ENCODE measurements around the gene GART.
"Not testable (repeated sequence)": the region's sequence is repeated elsewhere in the genome, so short reads cannot be mapped to it uniquely, and the experiment has no call there.

GART gene

DNA sequence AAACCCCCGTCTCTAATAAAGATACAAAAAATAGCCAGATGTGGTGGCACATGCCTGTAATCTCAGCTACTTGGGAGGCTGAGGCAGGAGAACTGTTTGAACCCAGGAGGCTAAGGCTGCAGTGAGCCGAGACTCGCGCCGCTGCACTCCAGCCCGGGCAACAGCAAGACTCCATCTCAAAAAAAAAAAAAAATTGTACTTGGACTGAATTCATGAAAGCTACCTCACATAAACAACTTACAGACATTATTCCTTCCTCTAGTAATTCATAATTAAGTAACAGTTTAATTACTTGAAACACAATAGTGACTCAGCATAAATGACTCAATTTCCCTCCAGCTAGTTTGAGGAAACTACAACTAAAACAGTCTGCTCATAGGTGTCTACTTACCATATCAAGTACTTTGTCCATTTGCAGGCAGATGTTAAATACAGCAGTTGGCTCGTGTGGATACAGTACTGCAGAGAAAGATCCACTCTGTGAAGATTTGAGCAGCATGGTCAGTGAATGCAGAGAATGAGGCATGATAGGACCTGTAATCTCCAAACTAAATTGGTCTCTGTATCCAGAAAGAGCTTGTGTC is 37.1 kb upstream of the GART start:
- Histone ChIP-seq H3K36me3 (peaks cover 91% of the 10 kb centered on the region), H3K27me3 (ENCODE audit: insufficient read depth, low read depth, severe bottlenecking) (no peaks in the 10 kb centered on the region), H3K27ac (no peak overlapping the region), H3K9me3 (ENCODE audit: severe bottlenecking) (no peaks in the 10 kb centered on the region), H3K4me3 (ENCODE audit: low read depth, low read length) (no peak overlapping the region)
- TF ChIP-seq, protein P1, sequence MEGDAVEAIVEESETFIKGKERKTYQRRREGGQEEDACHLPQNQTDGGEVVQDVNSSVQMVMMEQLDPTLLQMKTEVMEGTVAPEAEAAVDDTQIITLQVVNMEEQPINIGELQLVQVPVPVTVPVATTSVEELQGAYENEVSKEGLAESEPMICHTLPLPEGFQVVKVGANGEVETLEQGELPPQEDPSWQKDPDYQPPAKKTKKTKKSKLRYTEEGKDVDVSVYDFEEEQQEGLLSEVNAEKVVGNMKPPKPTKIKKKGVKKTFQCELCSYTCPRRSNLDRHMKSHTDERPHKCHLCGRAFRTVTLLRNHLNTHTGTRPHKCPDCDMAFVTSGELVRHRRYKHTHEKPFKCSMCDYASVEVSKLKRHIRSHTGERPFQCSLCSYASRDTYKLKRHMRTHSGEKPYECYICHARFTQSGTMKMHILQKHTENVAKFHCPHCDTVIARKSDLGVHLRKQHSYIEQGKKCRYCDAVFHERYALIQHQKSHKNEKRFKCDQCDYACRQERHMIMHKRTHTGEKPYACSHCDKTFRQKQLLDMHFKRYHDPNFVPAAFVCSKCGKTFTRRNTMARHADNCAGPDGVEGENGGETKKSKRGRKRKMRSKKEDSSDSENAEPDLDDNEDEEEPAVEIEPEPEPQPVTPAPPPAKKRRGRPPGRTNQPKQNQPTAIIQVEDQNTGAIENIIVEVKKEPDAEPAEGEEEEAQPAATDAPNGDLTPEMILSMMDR (IDR thresholded peaks at IDR 0.05; ENCODE audit: low read depth, low read length), result no peak
- no peak for DNase-seq

DNA sequence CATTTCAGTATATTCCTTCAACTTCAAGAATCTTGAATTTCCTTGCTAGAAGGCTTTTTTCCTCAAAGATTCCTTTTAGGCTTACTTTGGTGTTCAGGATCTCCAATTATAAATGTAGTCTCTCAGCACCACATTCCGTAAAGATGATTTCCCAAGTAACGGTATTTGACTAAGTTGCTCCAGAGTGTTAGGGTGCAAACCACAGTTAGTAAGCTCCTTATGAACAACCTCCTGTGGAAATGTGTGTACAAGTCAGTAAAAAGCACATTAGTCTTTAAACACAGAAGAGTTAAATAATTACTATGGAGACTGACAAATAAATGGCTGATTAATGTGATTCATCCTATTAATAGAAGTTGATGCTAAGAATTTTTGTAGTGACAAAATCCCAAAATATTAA is 36.3 kb upstream of the GART start:
- no peak for DNase-seq
- H3K36me3 ChIP-seq, result peaks cover 93% of the 10 kb centered on the region
- H3K9me3 ChIP-seq (ENCODE audit: severe bottlenecking), result no peaks in the 10 kb centered on the region
- H3K27me3 ChIP-seq (ENCODE audit: insufficient read depth, low read depth, severe bottlenecking), result no peaks in the 10 kb centered on the region
- no peak overlapping the region for H3K27ac ChIP-seq
- no peak overlapping the region for H3K4me3 ChIP-seq (ENCODE audit: low read depth, low read length)
- TF ChIP-seq, protein P1 (IDR thresholded peaks at IDR 0.05; ENCODE audit: low read depth, low read length), result no peak

DNA sequence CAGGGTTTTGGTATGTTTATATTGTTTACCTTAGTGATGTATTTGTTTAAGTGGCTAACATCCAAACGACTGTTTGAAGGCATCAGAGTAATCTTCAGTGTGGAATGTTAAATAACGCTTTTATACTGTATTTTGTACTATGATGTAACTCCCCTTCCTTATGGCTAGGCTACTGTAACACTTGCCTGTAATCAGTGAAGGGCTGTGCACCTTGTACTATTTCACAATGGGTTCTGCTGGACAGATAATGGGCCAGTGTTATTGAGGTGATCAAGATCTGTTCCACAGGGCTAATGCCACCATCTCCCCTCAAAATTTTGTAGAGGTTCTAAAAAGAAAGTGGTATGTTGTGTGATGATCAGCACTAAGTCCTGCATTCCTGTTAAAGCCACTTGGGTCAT is 34.8 kb upstream of the GART start:
- not testable (repeated sequence) for H3K4me3 ChIP-seq (ENCODE audit: low read depth, low read length); H3K9me3 ChIP-seq (ENCODE audit: severe bottlenecking); H3K27me3 ChIP-seq (ENCODE audit: insufficient read depth, low read depth, severe bottlenecking); DNase-seq; H3K27ac ChIP-seq
- H3K36me3 ChIP-seq, result peaks cover 93% of the 10 kb centered on the region

DNA sequence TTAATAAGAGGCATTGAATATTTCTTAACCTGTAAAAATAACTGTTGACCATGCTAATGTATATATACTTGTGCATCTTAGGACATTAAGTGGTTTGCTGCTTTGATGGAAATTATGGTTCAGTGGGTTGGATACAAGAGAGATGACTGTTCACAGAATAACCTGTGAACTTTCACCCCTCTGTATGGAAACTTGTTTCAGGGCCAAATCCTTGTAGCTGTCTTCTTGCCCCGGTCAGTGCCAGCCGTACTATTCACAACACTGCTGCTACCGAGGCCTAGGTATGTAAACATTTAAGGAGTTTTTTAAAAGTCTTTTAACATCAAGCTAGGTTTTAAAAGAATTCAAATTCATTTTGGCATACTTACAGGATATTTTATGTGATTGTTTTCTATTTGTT is 30.4 kb upstream of the GART start:
- no peaks in the 10 kb centered on the region for H3K9me3 ChIP-seq (ENCODE audit: severe bottlenecking)
- no peak overlapping the region for H3K4me3 ChIP-seq (ENCODE audit: low read depth, low read length)
- TF ChIP-seq, protein P1 (IDR thresholded peaks at IDR 0.05; ENCODE audit: low read depth, low read length), result no peak
- no peak overlapping the region for H3K27ac ChIP-seq
- no peaks in the 10 kb centered on the region for H3K27me3 ChIP-seq (ENCODE audit: insufficient read depth, low read depth, severe bottlenecking)
- DNase-seq, result no peak
- H3K36me3 ChIP-seq, result peaks cover 96% of the 10 kb centered on the region

DNA sequence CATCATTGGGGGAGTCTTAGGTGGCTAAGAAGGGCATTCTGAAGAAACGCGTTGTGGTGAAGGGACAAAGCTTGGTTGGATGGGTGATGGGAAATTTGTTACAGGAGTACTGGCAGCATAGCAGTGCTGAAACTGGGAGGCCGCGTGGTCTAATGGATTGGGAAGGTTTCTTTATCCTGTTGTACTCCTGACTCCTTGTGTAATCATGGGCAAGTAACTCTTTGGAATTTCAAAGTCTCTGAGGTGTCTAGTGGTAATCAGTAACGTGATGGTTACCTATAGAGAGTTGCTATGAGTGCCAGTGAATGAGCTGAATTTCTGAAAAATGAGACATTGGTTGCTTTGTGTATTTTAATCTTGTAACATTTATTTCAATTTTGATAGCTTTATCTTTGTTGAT is 28.1 kb upstream of the GART start:
- Histone ChIP-seq H3K27me3 (ENCODE audit: insufficient read depth, low read depth, severe bottlenecking) (no peaks in the 10 kb centered on the region), H3K36me3 (peaks cover 86% of the 10 kb centered on the region), H3K27ac (no peak overlapping the region), H3K9me3 (ENCODE audit: severe bottlenecking) (no peaks in the 10 kb centered on the region), H3K4me3 (ENCODE audit: low read depth, low read length) (no peak overlapping the region)
- DNase-seq, result no peak
- TF ChIP-seq, protein P1 (IDR thresholded peaks at IDR 0.05; ENCODE audit: low read depth, low read length), result no peak

DNA sequence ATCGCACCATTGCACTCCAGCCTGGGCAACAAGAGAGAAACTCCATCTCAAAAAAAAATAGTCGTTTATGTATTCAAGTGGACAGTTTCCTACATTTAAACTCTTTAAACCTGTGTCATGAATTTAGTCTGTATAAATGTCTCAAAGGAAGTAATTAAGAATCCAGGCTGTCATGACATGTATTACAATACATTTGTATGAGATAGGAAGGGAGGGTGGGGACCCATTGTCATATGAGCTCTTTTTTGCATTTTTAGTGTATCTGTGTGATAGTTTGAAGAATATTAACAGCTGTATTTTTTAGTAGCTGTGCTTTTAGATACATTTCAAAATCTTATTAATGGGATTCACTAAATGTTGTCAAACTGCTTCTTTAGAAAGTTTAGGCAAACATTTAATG is 26.5 kb upstream of the GART start:
- Histone ChIP-seq H3K36me3 (peaks cover 79% of the 10 kb centered on the region), H3K9me3 (ENCODE audit: severe bottlenecking) (no peaks in the 10 kb centered on the region), H3K27ac (no peak overlapping the region), H3K27me3 (ENCODE audit: insufficient read depth, low read depth, severe bottlenecking) (no peaks in the 10 kb centered on the region), H3K4me3 (ENCODE audit: low read depth, low read length) (no peak overlapping the region)
- no peak for DNase-seq
- TF ChIP-seq, protein P1 (IDR thresholded peaks at IDR 0.05; ENCODE audit: low read depth, low read length), result no peak

All from WERI-Rb-1 (cell line).